Mesothelial cell of epicardium (in vitro differentiated cells): ENCODE results near the gene SMARCC1. TPM values are rescaled to one million over a fixed set of nuclear protein-coding genes. Genes with fewer than 3 reads are reported as not detected.

ENCODE experiments used
- DNase-seq, 2 experiments: peaks; one replicate each; pipeline ENCODE4 v3.0.0; 2021; ENCODE audit warnings: low spot score in 2 of 2; ENCODE audit not compliant: unreplicated experiment in 2 of 2
- H3K27ac Mint-ChIP-seq: 2 replicates; pipeline ENCODE4 v1.8.0; 2021; ENCODE audit warnings: mixed read lengths
- H3K27me3 Mint-ChIP-seq: 2 replicates; pipeline ENCODE4 v1.8.0; 2021; ENCODE audit warnings: low read depth, mixed read lengths
- H3K36me3 Mint-ChIP-seq: 2 replicates; pipeline ENCODE4 v1.8.0; 2021; ENCODE audit warnings: mixed read lengths
- H3K4me1 Mint-ChIP-seq: 2 replicates; pipeline ENCODE4 v1.8.0; 2021; ENCODE audit warnings: mixed read lengths
- H3K4me3 Mint-ChIP-seq: 2 replicates; pipeline ENCODE4 v1.8.0; 2021; ENCODE audit warnings: mild to moderate bottlenecking, moderate library complexity, mixed read lengths
- H3K9me3 Mint-ChIP-seq: 2 replicates; pipeline ENCODE4 v1.8.0; 2021; ENCODE audit warnings: mixed read lengths
- total RNA-seq: library from RNA; stranded (reverse); gene quantifications from 3 replicates; pipeline ENCODE4 v1.2.1, GENCODE V29; 2021
- TF ChIP-seq, protein P1 (sequence below): fragments of 200-600 bp; sonication (generic); IDR thresholded peaks from one replicate; pipeline ENCODE4 v1.5.0; 2021; ENCODE audit warnings: antibody characterized with exemption; ENCODE audit not compliant: unreplicated experiment

Gene SMARCC1
- total RNA-seq, 1 donor from 2014 or later: 215 TPM

DNA sequence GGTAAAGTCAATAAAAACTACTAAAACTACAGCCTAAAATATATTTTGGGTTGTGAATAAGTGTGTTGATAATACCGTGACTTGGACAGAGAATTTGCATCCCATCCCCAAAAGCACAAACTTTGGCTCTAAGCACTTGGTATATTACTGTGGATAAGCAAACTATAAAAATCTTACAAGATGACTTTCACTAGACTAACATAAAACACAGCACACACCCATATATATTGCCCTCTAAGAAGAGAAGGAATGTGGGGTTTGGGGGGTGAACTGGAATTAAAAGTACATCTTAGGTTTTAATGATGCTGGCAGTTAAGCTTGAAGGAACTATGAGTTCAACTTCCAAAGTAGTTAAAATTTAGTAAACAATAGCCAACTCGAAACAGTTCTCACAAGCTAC lies 174.4 kb downstream of the SMARCC1 start:
- Mint-ChIP-seq H3K9me3 (no peaks in the 10 kb centered on the region), H3K4me1 (peaks cover 26% of the 10 kb centered on the region), H3K36me3 (peaks cover 61% of the 10 kb centered on the region), H3K4me3 (no peak overlapping the region), H3K27ac (no peak overlapping the region), H3K27me3 (no peaks in the 10 kb centered on the region)
- no peak for DNase-seq
- TF ChIP-seq, protein P1, sequence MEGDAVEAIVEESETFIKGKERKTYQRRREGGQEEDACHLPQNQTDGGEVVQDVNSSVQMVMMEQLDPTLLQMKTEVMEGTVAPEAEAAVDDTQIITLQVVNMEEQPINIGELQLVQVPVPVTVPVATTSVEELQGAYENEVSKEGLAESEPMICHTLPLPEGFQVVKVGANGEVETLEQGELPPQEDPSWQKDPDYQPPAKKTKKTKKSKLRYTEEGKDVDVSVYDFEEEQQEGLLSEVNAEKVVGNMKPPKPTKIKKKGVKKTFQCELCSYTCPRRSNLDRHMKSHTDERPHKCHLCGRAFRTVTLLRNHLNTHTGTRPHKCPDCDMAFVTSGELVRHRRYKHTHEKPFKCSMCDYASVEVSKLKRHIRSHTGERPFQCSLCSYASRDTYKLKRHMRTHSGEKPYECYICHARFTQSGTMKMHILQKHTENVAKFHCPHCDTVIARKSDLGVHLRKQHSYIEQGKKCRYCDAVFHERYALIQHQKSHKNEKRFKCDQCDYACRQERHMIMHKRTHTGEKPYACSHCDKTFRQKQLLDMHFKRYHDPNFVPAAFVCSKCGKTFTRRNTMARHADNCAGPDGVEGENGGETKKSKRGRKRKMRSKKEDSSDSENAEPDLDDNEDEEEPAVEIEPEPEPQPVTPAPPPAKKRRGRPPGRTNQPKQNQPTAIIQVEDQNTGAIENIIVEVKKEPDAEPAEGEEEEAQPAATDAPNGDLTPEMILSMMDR: no peak

DNA sequence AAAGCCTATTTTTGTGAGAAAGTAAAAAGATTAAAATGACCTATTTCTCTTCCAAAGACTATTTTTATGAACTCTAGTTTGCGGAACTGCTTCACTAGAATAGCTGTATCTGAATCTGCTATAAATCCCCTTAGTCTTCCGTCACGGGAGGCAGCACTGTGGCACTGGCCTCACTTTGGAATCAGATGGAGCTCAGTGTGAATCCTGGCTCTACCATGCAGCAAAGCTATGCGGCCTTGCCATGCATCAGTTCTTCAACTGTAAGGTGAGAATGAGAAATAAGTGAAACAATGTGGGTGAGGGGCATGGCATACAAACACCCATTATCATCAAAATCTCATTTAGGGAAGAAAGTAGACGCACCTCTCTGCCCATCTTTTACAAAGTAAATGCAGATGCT lies 175.5 kb downstream of the SMARCC1 start:
- H3K27me3 Mint-ChIP-seq: no peaks in the 10 kb centered on the region
- TF ChIP-seq, protein P1: no peak
- DNase-seq: no peak
- no peak overlapping the region for H3K4me3 Mint-ChIP-seq
- H3K9me3 Mint-ChIP-seq: no peaks in the 10 kb centered on the region
- peaks cover 53% of the 10 kb centered on the region for H3K36me3 Mint-ChIP-seq
- peaks cover 18% of the 10 kb centered on the region for H3K4me1 Mint-ChIP-seq
- no peak overlapping the region for H3K27ac Mint-ChIP-seq

DNA sequence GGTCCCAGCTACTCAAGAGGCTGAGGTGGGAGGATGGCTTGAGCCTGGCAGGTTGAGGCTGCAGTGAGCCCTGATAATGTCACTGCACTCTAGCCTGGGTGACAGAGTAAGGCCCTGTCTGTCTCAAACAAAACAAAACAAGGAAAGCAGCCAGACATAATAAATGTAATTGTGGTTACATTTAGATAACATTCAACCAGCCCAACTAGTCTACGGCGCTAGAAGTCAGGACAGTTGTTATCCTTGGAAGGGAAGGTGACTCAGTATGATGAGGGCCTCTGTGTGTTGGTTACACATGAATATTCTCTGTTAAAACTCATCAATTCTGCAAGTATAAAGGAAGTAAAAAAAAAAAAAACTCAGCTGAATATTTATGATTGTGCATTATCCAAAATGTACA lies 176.0 kb downstream of the SMARCC1 start:
- H3K4me1 Mint-ChIP-seq: peaks cover 18% of the 10 kb centered on the region
- no peak overlapping the region for H3K4me3 Mint-ChIP-seq
- no peaks in the 10 kb centered on the region for H3K9me3 Mint-ChIP-seq
- peaks cover 48% of the 10 kb centered on the region for H3K36me3 Mint-ChIP-seq
- H3K27ac Mint-ChIP-seq: no peak overlapping the region
- H3K27me3 Mint-ChIP-seq: no peaks in the 10 kb centered on the region
- TF ChIP-seq, protein P1: no peak
- DNase-seq: no peak

DNA sequence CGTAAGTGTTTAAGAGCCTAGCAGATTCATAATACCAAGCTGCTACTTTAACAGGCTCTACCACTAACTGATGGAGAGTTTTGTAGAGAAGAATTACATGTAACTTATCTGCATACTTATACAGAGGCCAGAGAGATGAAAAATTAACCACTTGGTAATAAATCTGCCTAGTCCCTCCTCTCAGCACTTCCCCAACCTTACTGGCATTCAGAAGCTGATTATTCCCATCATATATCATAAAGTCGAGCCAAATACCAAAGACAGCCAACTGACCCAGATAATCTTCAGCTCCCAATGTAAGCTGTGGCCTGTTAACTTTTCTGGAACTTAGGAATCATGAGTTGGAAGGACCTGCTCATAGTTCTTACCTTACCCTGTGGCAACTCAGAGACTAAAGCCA lies 177.5 kb downstream of the SMARCC1 start:
- TF ChIP-seq, protein P1: no peak
- peaks cover 18% of the 10 kb centered on the region for H3K4me1 Mint-ChIP-seq
- H3K27me3 Mint-ChIP-seq: no peaks in the 10 kb centered on the region
- H3K9me3 Mint-ChIP-seq: no peaks in the 10 kb centered on the region
- peak overlapping the region; percentile 20 for H3K27ac Mint-ChIP-seq
- H3K36me3 Mint-ChIP-seq: peaks cover 39% of the 10 kb centered on the region
- DNase-seq: no peak
- H3K4me3 Mint-ChIP-seq: no peak overlapping the region

DNA sequence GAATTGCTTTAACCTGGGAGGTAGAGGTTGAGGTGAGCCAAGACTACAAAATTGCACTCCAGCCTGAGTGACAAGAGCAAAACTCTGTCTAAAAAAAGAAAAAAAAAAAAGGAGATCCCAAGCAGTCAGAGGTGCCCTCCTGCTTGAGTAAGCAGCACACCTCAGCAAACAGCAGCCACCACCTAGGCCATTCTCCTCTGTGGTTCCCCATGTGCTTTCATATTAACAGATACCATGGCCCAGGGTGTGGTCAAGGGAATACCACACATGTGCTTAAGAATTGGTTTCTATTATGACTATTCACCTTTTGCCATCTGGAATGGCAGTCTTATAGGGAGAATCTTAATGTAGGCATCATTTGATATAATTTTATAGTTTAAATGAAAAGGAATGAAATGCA lies 178.4 kb downstream of the SMARCC1 start:
- Mint-ChIP-seq H3K27ac (no peak overlapping the region), H3K4me3 (no peak overlapping the region), H3K4me1 (peaks cover 16% of the 10 kb centered on the region), H3K36me3 (peaks cover 35% of the 10 kb centered on the region), H3K27me3 (no peaks in the 10 kb centered on the region), H3K9me3 (no peaks in the 10 kb centered on the region)
- TF ChIP-seq, protein P1: no peak
- no peak for DNase-seq

DNA sequence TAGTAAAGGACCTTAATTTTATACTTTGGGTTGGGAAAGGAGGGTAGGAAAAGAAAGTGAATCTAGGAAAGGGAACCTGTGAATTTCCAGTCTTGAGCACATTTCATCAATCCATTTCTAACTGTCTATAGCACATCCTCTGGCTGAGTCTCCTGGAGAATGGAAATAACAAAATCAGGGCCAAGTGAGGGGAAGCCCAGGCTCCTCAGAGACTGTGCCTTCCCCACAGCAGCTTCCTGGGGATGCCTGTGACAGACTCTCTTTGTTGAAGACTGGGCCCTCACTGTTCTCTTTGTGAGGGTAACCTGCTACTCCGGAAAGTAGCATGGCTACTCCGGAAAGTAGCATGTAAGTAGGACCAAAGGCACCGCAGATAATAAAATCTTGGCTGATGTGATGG lies 180.4 kb downstream of the SMARCC1 start:
- TF ChIP-seq, protein P1: no peak
- Mint-ChIP-seq H3K4me3 (no peak overlapping the region), H3K27ac (peak overlapping the region; percentile 25), H3K9me3 (no peaks in the 10 kb centered on the region), H3K4me1 (peaks cover 15% of the 10 kb centered on the region), H3K36me3 (peaks cover 37% of the 10 kb centered on the region), H3K27me3 (no peaks in the 10 kb centered on the region)
- DNase-seq: no peak
